ENCODE measurements around the gene NTSR1. TPM values are rescaled to one million over a fixed set of nuclear protein-coding genes. Genes with fewer than 3 reads are reported as not detected.

NTSR1 gene
- total and polyA plus RNA-seq, 2 experiments from 2014 or later = 0.15 to 1.4 TPM

DNA sequence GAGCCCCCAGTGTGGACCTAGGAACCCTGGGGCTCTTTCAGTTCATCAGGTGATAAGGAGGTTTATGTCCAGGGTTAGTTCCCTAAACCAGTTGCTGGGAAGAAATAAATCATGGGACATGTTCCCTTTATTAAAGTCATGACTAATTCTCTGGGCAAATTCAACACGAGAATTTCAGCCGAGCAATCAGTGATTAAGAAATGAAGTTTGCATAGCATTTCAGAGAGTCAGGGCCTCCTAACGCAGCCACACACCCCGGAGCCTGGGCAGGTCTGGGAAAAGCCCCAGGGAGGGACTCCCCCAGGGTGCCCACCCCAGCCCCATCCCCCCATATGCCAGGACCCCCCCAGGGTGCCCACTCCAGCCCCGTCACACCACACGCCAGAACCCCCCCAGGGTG, 46.2 kb upstream of the NTSR1 start (continued):
- TF ChIP-seq, protein P1, sequence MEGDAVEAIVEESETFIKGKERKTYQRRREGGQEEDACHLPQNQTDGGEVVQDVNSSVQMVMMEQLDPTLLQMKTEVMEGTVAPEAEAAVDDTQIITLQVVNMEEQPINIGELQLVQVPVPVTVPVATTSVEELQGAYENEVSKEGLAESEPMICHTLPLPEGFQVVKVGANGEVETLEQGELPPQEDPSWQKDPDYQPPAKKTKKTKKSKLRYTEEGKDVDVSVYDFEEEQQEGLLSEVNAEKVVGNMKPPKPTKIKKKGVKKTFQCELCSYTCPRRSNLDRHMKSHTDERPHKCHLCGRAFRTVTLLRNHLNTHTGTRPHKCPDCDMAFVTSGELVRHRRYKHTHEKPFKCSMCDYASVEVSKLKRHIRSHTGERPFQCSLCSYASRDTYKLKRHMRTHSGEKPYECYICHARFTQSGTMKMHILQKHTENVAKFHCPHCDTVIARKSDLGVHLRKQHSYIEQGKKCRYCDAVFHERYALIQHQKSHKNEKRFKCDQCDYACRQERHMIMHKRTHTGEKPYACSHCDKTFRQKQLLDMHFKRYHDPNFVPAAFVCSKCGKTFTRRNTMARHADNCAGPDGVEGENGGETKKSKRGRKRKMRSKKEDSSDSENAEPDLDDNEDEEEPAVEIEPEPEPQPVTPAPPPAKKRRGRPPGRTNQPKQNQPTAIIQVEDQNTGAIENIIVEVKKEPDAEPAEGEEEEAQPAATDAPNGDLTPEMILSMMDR (conservative IDR thresholded peaks at IDR 0.05; ENCODE audit: low read depth in 2 of 2) = no peak
- no peak for TF ChIP-seq EZH2 (IDR thresholded peaks at IDR 0.05; ENCODE audit: low read depth, unreplicated experiment)
- TF ChIP-seq JUNB (IDR thresholded peaks at IDR 0.05; ENCODE audit: unreplicated experiment) = no peak
- TF ChIP-seq NANOG (IDR thresholded peaks at IDR 0.05; ENCODE audit: borderline replicate concordance) = no peak
- no peak for TF ChIP-seq ZNF331 (CRISPR knock-in tag; IDR thresholded peaks at IDR 0.05; ENCODE audit: low read depth)
- TF ChIP-seq POLR2AphosphoS5 (IDR thresholded peaks at IDR 0.05; ENCODE audit: low read depth) = no peak
- TF ChIP-seq ZNF114 (CRISPR knock-in tag; IDR thresholded peaks at IDR 0.05) = no peak
- TF ChIP-seq, protein P2, sequence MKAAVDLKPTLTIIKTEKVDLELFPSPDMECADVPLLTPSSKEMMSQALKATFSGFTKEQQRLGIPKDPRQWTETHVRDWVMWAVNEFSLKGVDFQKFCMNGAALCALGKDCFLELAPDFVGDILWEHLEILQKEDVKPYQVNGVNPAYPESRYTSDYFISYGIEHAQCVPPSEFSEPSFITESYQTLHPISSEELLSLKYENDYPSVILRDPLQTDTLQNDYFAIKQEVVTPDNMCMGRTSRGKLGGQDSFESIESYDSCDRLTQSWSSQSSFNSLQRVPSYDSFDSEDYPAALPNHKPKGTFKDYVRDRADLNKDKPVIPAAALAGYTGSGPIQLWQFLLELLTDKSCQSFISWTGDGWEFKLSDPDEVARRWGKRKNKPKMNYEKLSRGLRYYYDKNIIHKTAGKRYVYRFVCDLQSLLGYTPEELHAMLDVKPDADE (IDR thresholded peaks at IDR 0.05) = no peak
- no peak for TF ChIP-seq EZH2phosphoT487 (IDR thresholded peaks at IDR 0.05; ENCODE audit: unreplicated experiment)
- TF ChIP-seq STAT1 (IDR thresholded peaks at IDR 0.05; ENCODE audit: unreplicated experiment) = no peak

DNA sequence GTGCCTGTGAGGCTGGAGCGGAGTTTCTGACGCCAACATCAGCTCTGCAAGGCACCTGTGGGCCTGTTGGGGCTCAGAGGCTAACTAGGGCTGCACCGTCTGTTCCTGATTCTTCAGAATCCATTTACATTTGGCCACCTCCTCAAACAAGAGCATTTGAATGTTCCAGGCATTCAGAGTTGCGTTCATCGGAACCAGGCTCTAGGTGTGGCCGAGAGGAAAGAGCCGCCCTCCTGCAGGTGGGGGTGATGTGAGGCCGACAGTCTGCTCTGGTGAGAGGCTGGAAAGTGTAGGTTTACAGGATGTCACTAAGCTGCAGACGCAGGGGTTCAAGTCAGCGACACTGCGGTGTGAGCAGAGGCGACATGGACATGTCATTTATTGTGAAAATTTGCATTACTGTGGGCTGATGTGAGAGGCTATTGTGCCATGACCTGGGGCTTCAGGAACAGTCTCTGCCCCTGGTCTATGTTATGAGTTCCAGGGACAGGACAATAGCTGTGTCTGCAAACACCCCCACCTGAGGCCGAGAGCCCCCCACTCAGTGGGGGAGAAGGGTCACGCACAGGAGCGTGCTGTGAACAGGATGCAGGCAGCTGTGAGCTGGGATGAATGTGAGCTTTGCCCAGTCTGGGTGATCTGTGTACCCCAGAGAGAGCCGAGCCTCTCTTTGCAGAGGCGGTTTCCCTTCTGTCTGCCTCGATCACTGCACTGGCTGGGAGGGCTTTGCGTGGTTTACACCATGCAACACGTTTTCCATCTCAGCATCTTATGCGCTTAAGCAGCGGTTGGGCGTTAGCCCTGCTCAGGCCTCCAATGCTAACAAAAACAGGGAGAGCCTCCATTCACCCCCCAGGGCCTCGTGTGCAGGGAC, 45.3 kb upstream of the NTSR1 start:
- Histone ChIP-seq H3K27ac (ENCODE audit: low read depth) (no peak overlapping the region), H3K4me2 (no peak overlapping the region), H3F3A (replicated peaks; ENCODE audit: low read depth) (no peaks in the 10 kb centered on the region), H3K9me2 (ENCODE audit: insufficient read depth) (no peaks in the 10 kb centered on the region), H3K27me3 (ENCODE audit: insufficient read depth) (no peaks in the 10 kb centered on the region), H4K20me1 (replicated peaks; ENCODE audit: insufficient read depth) (no peaks in the 10 kb centered on the region; the same call in 1 of the 2 replicates), H2AFZ (no peak overlapping the region), H3K79me2 (replicated peaks; ENCODE audit: insufficient read depth) (no peaks in the 10 kb centered on the region), H3K4me1 (ENCODE audit: insufficient read depth) (no peaks in the 10 kb centered on the region), H3K4me3 (no peak overlapping the region), H3K36me3 (ENCODE audit: insufficient read depth) (no peaks in the 10 kb centered on the region; the same call in 1 of the 2 replicates)
- H3K4me1 Mint-ChIP-seq = peaks cover 8% of the 10 kb centered on the region
- DNase-seq (ENCODE audit: low spot score) (no peak), ATAC-seq (no peak; the same call in 2 of the 3 replicates)
- H3K9me3 Mint-ChIP-seq = peaks cover 2% of the 10 kb centered on the region; the same call in 1 of the 3 replicates
- peak overlapping the region; percentile 80; the same call in 1 of the 2 replicates for H3K27ac Mint-ChIP-seq
- no peak overlapping the region for H3K4me3 Mint-ChIP-seq
- H3K27me3 Mint-ChIP-seq (ENCODE audit: insufficient read depth, low read depth, poor library complexity) = peaks cover 5% of the 10 kb centered on the region
- H3K36me3 Mint-ChIP-seq (ENCODE audit: low read depth) = no peaks in the 10 kb centered on the region; the same call in 2 of the 3 replicates
- TF ChIP-seq CREB1 (CRISPR knock-in tag; IDR thresholded peaks at IDR 0.05; ENCODE audit: low read depth) (no peak), NANOG (IDR thresholded peaks at IDR 0.05; ENCODE audit: borderline replicate concordance) (no peak), JUNB (IDR thresholded peaks at IDR 0.05; ENCODE audit: unreplicated experiment) (no peak), EZH2phosphoT487 (IDR thresholded peaks at IDR 0.05; ENCODE audit: unreplicated experiment) (no peak), ZNF331 (CRISPR knock-in tag; IDR thresholded peaks at IDR 0.05; ENCODE audit: low read depth) (no peak), ZNF114 (CRISPR knock-in tag; IDR thresholded peaks at IDR 0.05) (no peak), POLR2AphosphoS5 (IDR thresholded peaks at IDR 0.05; ENCODE audit: low read depth) (no peak), EZH2 (IDR thresholded peaks at IDR 0.05; ENCODE audit: low read depth, unreplicated experiment) (no peak)
- TF ChIP-seq, protein P2 (IDR thresholded peaks at IDR 0.05) = no peak
- TF ChIP-seq, protein P3, sequence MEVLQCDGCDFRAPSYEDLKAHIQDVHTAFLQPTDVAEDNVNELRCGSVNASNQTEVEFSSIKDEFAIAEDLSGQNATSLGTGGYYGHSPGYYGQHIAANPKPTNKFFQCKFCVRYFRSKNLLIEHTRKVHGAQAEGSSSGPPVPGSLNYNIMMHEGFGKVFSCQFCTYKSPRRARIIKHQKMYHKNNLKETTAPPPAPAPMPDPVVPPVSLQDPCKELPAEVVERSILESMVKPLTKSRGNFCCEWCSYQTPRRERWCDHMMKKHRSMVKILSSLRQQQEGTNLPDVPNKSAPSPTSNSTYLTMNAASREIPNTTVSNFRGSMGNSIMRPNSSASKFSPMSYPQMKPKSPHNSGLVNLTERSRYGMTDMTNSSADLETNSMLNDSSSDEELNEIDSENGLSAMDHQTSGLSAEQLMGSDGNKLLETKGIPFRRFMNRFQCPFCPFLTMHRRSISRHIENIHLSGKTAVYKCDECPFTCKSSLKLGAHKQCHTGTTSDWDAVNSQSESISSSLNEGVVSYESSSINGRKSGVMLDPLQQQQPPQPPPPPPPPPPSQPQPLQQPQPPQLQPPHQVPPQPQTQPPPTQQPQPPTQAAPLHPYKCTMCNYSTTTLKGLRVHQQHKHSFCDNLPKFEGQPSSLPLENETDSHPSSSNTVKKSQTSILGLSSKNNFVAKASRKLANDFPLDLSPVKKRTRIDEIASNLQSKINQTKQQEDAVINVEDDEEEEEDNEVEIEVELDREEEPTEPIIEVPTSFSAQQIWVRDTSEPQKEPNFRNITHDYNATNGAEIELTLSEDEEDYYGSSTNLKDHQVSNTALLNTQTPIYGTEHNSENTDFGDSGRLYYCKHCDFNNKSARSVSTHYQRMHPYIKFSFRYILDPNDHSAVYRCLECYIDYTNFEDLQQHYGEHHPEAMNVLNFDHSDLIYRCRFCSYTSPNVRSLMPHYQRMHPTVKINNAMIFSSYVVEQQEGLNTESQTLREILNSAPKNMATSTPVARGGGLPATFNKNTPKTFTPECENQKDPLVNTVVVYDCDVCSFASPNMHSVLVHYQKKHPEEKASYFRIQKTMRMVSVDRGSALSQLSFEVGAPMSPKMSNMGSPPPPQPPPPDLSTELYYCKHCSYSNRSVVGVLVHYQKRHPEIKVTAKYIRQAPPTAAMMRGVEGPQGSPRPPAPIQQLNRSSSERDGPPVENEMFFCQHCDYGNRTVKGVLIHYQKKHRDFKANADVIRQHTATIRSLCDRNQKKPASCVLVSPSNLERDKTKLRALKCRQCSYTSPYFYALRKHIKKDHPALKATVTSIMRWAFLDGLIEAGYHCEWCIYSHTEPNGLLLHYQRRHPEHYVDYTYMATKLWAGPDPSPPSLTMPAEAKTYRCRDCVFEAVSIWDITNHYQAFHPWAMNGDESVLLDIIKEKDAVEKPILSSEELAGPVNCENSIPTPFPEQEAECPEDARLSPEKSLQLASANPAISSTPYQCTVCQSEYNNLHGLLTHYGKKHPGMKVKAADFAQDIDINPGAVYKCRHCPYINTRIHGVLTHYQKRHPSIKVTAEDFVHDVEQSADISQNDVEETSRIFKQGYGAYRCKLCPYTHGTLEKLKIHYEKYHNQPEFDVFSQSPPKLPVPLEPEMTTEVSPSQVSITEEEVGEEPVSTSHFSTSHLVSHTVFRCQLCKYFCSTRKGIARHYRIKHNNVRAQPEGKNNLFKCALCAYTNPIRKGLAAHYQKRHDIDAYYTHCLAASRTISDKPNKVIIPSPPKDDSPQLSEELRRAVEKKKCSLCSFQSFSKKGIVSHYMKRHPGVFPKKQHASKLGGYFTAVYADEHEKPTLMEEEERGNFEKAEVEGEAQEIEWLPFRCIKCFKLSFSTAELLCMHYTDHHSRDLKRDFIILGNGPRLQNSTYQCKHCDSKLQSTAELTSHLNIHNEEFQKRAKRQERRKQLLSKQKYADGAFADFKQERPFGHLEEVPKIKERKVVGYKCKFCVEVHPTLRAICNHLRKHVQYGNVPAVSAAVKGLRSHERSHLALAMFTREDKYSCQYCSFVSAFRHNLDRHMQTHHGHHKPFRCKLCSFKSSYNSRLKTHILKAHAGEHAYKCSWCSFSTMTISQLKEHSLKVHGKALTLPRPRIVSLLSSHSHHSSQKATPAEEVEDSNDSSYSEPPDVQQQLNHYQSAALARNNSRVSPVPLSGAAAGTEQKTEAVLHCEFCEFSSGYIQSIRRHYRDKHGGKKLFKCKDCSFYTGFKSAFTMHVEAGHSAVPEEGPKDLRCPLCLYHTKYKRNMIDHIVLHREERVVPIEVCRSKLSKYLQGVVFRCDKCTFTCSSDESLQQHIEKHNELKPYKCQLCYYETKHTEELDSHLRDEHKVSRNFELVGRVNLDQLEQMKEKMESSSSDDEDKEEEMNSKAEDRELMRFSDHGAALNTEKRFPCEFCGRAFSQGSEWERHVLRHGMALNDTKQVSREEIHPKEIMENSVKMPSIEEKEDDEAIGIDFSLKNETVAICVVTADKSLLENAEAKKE (CRISPR knock-in tag; IDR thresholded peaks at IDR 0.05) = no peak

All from GM23338 (cell line).